CD4-positive, alpha-beta T cell (primary cell): ENCODE measurements around the gene CPSF4. TPM values are rescaled to one million over a fixed set of nuclear protein-coding genes. Genes with fewer than 3 reads are reported as not detected.

Experiments used
- ATAC-seq: fragments of 200-7000 bp; cut with Tn5 transposase; one replicate; pipeline ENCODE4 v1.10.0; 2022; ENCODE audit warnings: mild to moderate bottlenecking; ENCODE audit not compliant: poor library complexity
- CTCF ChIA-PET: fragments of 350-600 bp; sonication (Branson Sonifier 250); formaldehyde crosslinking; loops from one replicate; lab custom pipeline; 2021; ENCODE audit warnings: antibody characterized with exemption, inconsistent platforms; lab: Charles Lee
- POLR2A ChIA-PET: fragments of 350-600 bp; sonication (Branson Sonifier 250); formaldehyde crosslinking; loops from one replicate; lab custom pipeline; 2021; ENCODE audit warnings: antibody characterized with exemption, inconsistent platforms; lab: Charles Lee
- DNase-seq, 14 experiments: peaks; one replicate each; pipeline ENCODE4 v3.0.0-alpha.2; 2013 to 2020; ENCODE audit warnings: mixed read lengths in 2 of 14
- H3K27ac ChIP-seq, 2 donors: one replicate each; pipeline versions ENCODE4 v1.5.1 to v1.7.0; 2013; ENCODE audit warnings: low read length in 2 of 2, low read depth in 1 of 2, mild to moderate bottlenecking in 1 of 2
- H3K27me3 ChIP-seq, 2 experiments: 1 replicate in 1 of 2; 2 replicates in 1 of 2; pipeline versions ENCODE4 v1.6.1 to v1.7.0; 2013; ENCODE audit warnings: low read length in 2 of 2, control low read depth in 1 of 2, mild to moderate bottlenecking in 1 of 2, moderate library complexity in 1 of 2; ENCODE audit not compliant: insufficient read depth in 2 of 2, control insufficient read depth in 1 of 2
- H3K36me3 ChIP-seq: one replicate; pipeline ENCODE4 v1.6.1; 2013; ENCODE audit warnings: low read length, control low read depth; ENCODE audit not compliant: insufficient read depth
- H3K4me1 ChIP-seq: one replicate; pipeline ENCODE4 v1.6.1; 2013; ENCODE audit warnings: low read length, control low read depth; ENCODE audit not compliant: insufficient read depth
- H3K4me3 ChIP-seq: one replicate; pipeline ENCODE4 v1.5.1; 2013; ENCODE audit warnings: mild to moderate bottlenecking, low read length, moderate library complexity
- H3K9me3 ChIP-seq, 2 experiments: 1 replicate in 1 of 2; 2 replicates in 1 of 2; pipeline versions ENCODE4 v1.6.1 to v1.7.0; 2013; ENCODE audit warnings: low read length in 2 of 2, mild to moderate bottlenecking in 2 of 2, control low read depth in 1 of 2, moderate library complexity in 1 of 2; ENCODE audit not compliant: control insufficient read depth in 1 of 2, insufficient read depth in 1 of 2
- H3K27ac Mint-ChIP-seq: one replicate; pipeline ENCODE4 v1.8.0; 2020; ENCODE audit warnings: mixed read lengths
- H3K27me3 Mint-ChIP-seq: one replicate; pipeline ENCODE4 v1.8.0; 2021; ENCODE audit warnings: mixed read lengths
- H3K36me3 Mint-ChIP-seq: one replicate; pipeline ENCODE4 v1.8.0; 2021; ENCODE audit warnings: low read depth, mixed read lengths
- H3K4me1 Mint-ChIP-seq: one replicate; pipeline ENCODE4 v1.8.0; 2021; ENCODE audit warnings: low read depth, mixed read lengths
- H3K4me3 Mint-ChIP-seq: one replicate; pipeline ENCODE4 v1.8.0; 2020; ENCODE audit warnings: mild to moderate bottlenecking, mixed read lengths
- H3K9me3 Mint-ChIP-seq: one replicate; pipeline ENCODE4 v1.8.0; 2020; ENCODE audit warnings: mixed read lengths
- CTCF ChIP-seq: fragments of 200-600 bp; IDR thresholded peaks from one replicate; pipeline ENCODE4 v1.8.0; 2022; ENCODE audit warnings: antibody characterized with exemption, mild to moderate bottlenecking
- intact Hi-C, 2 experiments: fragments of 100-400 bp; cut with DNase I in 1 of 2; cut with micrococcal nuclease in 1 of 2; formaldehyde crosslinking; loops; one replicate each; pipeline versions ENCODE4 v1.15.1 to v1.9.0; 2023 to 2025; cut with DNase I, micrococcal nuclease
- total RNA-seq, 174 experiments: library from RNA in 2 of 174; stranded (reverse) in 2 of 174; gene quantifications; one replicate each; pipeline ENCODE4 v1.2.3 and lab custom pipeline; 2021 to 2026

Gene CPSF4
- total RNA-seq, 2 experiments from 2014 or later: 28.1 to 31.7 TPM

- Histone ChIP-seq H3K4me1 (no peaks in the 10 kb centered on the region), H3K27ac (no peak overlapping the region), H3K36me3 (peaks cover 41% of the 10 kb centered on the region), H3K27me3 (no peaks in the 10 kb centered on the region), H3K4me3 (no peak overlapping the region), H3K9me3 (no peaks in the 10 kb centered on the region)
- H3K27ac Mint-ChIP-seq: no peak overlapping the region
- no peaks in the 10 kb centered on the region for H3K27me3 Mint-ChIP-seq
- intact Hi-C loops: no loop called here
- H3K9me3 Mint-ChIP-seq: no peaks in the 10 kb centered on the region
- H3K4me3 Mint-ChIP-seq: no peak overlapping the region
- no peaks in the 10 kb centered on the region for H3K4me1 Mint-ChIP-seq
- ChIA-PET CTCF (no interaction called here), POLR2A (no interaction called here)
- DNase-seq (no peak), ATAC-seq (no peak)
- no peak for TF ChIP-seq CTCF
- H3K36me3 Mint-ChIP-seq: peaks cover 62% of the 10 kb centered on the region
These were observed 46.4 kb downstream of the CPSF4 start for GRCh38 chr7:99485094-99485493.

GRCh38 chr7:99489235-99489634, 50.5 kb downstream of the CPSF4 start:
- Mint-ChIP-seq H3K4me1 (peaks cover 11% of the 10 kb centered on the region), H3K27ac (no peak overlapping the region), H3K36me3 (peaks cover 69% of the 10 kb centered on the region), H3K4me3 (no peak overlapping the region), H3K27me3 (no peaks in the 10 kb centered on the region), H3K9me3 (peaks cover 8% of the 10 kb centered on the region)
- peaks cover 9 to 15% of the 10 kb centered on the region in 2 experiments for H3K9me3 ChIP-seq
- no peak for DNase-seq
- peaks cover 47% of the 10 kb centered on the region for H3K36me3 ChIP-seq
- no peak overlapping the region for H3K27ac ChIP-seq
- POLR2A ChIA-PET: interaction anchor here (0.7 to 1.6 kb wide), 3 partner anchors 10 to 16 kb away, joined by 3 to 5 read pairs (median 4); partner anchors contain the start of gene ZNF394
- H3K4me1 ChIP-seq: no peaks in the 10 kb centered on the region
- CTCF ChIA-PET: no interaction called here
- H3K27me3 ChIP-seq: no peaks in the 10 kb centered on the region
- TF ChIP-seq CTCF: no peak
- intact Hi-C loops: no loop called here
- H3K4me3 ChIP-seq: no peak overlapping the region
- peak; percentile 40 for ATAC-seq

- H3K36me3 ChIP-seq: peaks cover 47% of the 10 kb centered on the region
- peak overlapping the region; percentile 30 for H3K27ac Mint-ChIP-seq
- ATAC-seq: peak; percentile 18
- no peak for DNase-seq
- ChIA-PET CTCF (interaction anchor here (0.8 kb wide), 1 partner anchor 9 kb away, joined by 3 read pairs; the partner anchor contains the start of gene ZNF394), POLR2A (interaction anchor here (1.1 kb wide), 1 partner anchor 9 kb away, joined by 5 read pairs; the partner anchor contains the start of gene ZNF394)
- H3K4me1 Mint-ChIP-seq: peaks cover 11% of the 10 kb centered on the region
- H3K9me3 Mint-ChIP-seq: peaks cover 8% of the 10 kb centered on the region
- TF ChIP-seq CTCF: no peak
- intact Hi-C loops: no loop called here
- no peak overlapping the region for H3K4me3 Mint-ChIP-seq
- no peaks in the 10 kb centered on the region for H3K27me3 ChIP-seq
- H3K4me3 ChIP-seq: no peak overlapping the region
- H3K36me3 Mint-ChIP-seq: peaks cover 69% of the 10 kb centered on the region
- H3K4me1 ChIP-seq: no peaks in the 10 kb centered on the region
- no peak overlapping the region for H3K27ac ChIP-seq
- peaks cover 13 to 29% of the 10 kb centered on the region in 2 experiments for H3K9me3 ChIP-seq
- H3K27me3 Mint-ChIP-seq: no peaks in the 10 kb centered on the region
These were observed 52.1 kb downstream of the CPSF4 start for GRCh38 chr7:99490878-99491277.
